ENCODE results near the gene SULT1C2.

- TF ChIP-seq CTCF (IDR thresholded peaks at IDR 0.05) (no peak), POLR2A (IDR thresholded peaks at IDR 0.05) (no peak)
Observed at GRCh38 chr2:108268001-108268400, 20.7 kb upstream of the SULT1C2 start.
